SK-N-SH (cell line): ENCODE data around the gene KRTAP9-3.

ENCODE experiments used
- POLR2AphosphoS5 ChIP-seq: IDR thresholded peaks from 2 replicates; pipeline ENCODE4 v1.6.1; 2012; ENCODE audit warnings: low read depth, low read length
- RCOR1 ChIP-seq: fragments of 150-350 bp; IDR thresholded peaks from 2 replicates; pipeline ENCODE4 v1.6.1; 2017; ENCODE audit warnings: antibody characterized with exemption, low read length
- SIN3A ChIP-seq: IDR thresholded peaks from 2 replicates; pipeline ENCODE4 v1.6.1; 2012; ENCODE audit warnings: low read depth, mild to moderate bottlenecking, low read length, moderate library complexity, borderline replicate concordance
- SMC3 ChIP-seq: IDR thresholded peaks from 2 replicates; pipeline ENCODE4 v1.6.1; 2012; ENCODE audit warnings: low read depth, low read length, improper control_type of control experiment
- TF ChIP-seq, protein P1 (sequence below): fragments of 150-350 bp; IDR thresholded peaks from 2 replicates; pipeline ENCODE4 v1.6.1; 2016; ENCODE audit warnings: mild to moderate bottlenecking, low read depth, low read length
- TF ChIP-seq, protein P2 (sequence below): IDR thresholded peaks from 2 replicates; pipeline ENCODE4; 2012
- TF ChIP-seq, protein P3 (sequence below): fragments of 200-600 bp; sonication (generic); IDR thresholded peaks from 2 replicates; pipeline ENCODE4 v1.6.1; 2017; ENCODE audit warnings: antibody characterized with exemption, mild to moderate bottlenecking, moderate library complexity
- TF ChIP-seq, protein P4 (sequence below): fragments of 150-350 bp; IDR thresholded peaks from 2 replicates; pipeline ENCODE4 v1.6.1; 2017; ENCODE audit warnings: antibody characterized with exemption, low read length, low read depth, borderline replicate concordance

DNA sequence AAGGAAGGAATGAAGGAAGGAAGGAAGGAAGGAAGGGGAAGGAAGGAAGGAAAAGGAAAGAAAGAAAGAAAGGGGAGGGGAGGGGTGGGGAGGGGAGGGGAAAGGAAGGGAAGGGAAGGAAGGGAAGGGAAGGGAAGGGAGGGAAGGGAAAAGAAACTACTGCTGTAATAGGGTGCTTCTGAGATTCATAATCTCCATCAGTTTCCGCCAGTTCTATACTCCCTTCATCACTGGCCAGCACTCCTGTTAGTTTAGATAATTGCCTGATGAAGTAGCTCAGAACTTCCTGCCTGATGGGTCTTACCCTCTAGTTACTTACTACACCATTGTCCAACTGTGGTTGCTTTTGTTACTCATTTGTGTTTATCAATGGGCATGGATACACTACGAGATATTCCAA, 31.0 kb downstream of the KRTAP9-3 start:
- TF ChIP-seq, protein P1, sequence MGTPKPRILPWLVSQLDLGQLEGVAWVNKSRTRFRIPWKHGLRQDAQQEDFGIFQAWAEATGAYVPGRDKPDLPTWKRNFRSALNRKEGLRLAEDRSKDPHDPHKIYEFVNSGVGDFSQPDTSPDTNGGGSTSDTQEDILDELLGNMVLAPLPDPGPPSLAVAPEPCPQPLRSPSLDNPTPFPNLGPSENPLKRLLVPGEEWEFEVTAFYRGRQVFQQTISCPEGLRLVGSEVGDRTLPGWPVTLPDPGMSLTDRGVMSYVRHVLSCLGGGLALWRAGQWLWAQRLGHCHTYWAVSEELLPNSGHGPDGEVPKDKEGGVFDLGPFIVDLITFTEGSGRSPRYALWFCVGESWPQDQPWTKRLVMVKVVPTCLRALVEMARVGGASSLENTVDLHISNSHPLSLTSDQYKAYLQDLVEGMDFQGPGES, result no peak
- TF ChIP-seq, protein P2, sequence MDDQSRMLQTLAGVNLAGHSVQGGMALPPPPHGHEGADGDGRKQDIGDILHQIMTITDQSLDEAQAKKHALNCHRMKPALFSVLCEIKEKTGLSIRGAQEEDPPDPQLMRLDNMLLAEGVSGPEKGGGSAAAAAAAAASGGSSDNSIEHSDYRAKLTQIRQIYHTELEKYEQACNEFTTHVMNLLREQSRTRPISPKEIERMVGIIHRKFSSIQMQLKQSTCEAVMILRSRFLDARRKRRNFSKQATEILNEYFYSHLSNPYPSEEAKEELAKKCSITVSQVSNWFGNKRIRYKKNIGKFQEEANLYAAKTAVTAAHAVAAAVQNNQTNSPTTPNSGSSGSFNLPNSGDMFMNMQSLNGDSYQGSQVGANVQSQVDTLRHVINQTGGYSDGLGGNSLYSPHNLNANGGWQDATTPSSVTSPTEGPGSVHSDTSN, result no peak
- TF ChIP-seq, protein P3, sequence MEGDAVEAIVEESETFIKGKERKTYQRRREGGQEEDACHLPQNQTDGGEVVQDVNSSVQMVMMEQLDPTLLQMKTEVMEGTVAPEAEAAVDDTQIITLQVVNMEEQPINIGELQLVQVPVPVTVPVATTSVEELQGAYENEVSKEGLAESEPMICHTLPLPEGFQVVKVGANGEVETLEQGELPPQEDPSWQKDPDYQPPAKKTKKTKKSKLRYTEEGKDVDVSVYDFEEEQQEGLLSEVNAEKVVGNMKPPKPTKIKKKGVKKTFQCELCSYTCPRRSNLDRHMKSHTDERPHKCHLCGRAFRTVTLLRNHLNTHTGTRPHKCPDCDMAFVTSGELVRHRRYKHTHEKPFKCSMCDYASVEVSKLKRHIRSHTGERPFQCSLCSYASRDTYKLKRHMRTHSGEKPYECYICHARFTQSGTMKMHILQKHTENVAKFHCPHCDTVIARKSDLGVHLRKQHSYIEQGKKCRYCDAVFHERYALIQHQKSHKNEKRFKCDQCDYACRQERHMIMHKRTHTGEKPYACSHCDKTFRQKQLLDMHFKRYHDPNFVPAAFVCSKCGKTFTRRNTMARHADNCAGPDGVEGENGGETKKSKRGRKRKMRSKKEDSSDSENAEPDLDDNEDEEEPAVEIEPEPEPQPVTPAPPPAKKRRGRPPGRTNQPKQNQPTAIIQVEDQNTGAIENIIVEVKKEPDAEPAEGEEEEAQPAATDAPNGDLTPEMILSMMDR, result no peak
- TF ChIP-seq SMC3, result no peak
- no peak for TF ChIP-seq SIN3A
- no peak for TF ChIP-seq POLR2AphosphoS5
- TF ChIP-seq, protein P4, sequence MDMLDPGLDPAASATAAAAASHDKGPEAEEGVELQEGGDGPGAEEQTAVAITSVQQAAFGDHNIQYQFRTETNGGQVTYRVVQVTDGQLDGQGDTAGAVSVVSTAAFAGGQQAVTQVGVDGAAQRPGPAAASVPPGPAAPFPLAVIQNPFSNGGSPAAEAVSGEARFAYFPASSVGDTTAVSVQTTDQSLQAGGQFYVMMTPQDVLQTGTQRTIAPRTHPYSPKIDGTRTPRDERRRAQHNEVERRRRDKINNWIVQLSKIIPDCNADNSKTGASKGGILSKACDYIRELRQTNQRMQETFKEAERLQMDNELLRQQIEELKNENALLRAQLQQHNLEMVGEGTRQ, result no peak
- no peak for TF ChIP-seq RCOR1
